GM23338 (cell line): ENCODE measurements around the gene ATP6V0C. TPM values are rescaled to one million over a fixed set of nuclear protein-coding genes. Genes with fewer than 3 reads are reported as not detected.

Experiments used
- ATAC-seq: fragments of 200-7000 bp; cut with Tn5 transposase; 3 replicates; pipeline ENCODE4 v1.9.1; 2020
- DNase-seq: peaks from one replicate; pipeline ENCODE4 v3.0.0-alpha.2; 2015; ENCODE audit warnings: low spot score
- H2AFZ ChIP-seq: fragments of 200-600 bp; sonication (generic); 2 replicates; pipeline ENCODE4 v1.8.0; 2016; ENCODE audit warnings: antibody characterized with exemption, mild to moderate bottlenecking, moderate library complexity
- H3F3A ChIP-seq: fragments of 200-600 bp; sonication (generic); replicated peaks from 2 replicates; pipeline ENCODE4 v1.8.0; 2017; ENCODE audit warnings: antibody characterized with exemption, mixed run types, low read depth
- H3K27ac ChIP-seq: fragments of 200-600 bp; sonication (generic); 2 replicates; pipeline ENCODE4 v1.6.1; 2016; ENCODE audit warnings: low read depth
- H3K27me3 ChIP-seq: fragments of 200-600 bp; sonication (generic); 2 replicates; pipeline ENCODE4 v1.8.0; 2016; ENCODE audit warnings: mild to moderate bottlenecking, mixed run types, moderate library complexity; ENCODE audit not compliant: insufficient read depth
- H3K36me3 ChIP-seq: fragments of 200-600 bp; sonication (generic); 2 replicates; pipeline ENCODE4 v1.8.0; 2016; ENCODE audit warnings: mild to moderate bottlenecking; ENCODE audit not compliant: insufficient read depth
- H3K4me1 ChIP-seq: fragments of 200-600 bp; sonication (generic); 2 replicates; pipeline ENCODE4 v1.8.0; 2016; ENCODE audit warnings: mild to moderate bottlenecking, moderate library complexity; ENCODE audit not compliant: insufficient read depth
- H3K4me2 ChIP-seq: fragments of 200-600 bp; sonication (generic); 2 replicates; pipeline ENCODE4 v1.7.1; 2017; ENCODE audit warnings: mixed run types
- H3K4me3 ChIP-seq: fragments of 200-600 bp; sonication (generic); 2 replicates; pipeline ENCODE4 v1.6.1; 2016; ENCODE audit warnings: mixed run types
- H3K79me2 ChIP-seq: fragments of 200-600 bp; sonication (generic); replicated peaks from 2 replicates; pipeline ENCODE4 v1.8.0; 2017; ENCODE audit warnings: mild to moderate bottlenecking; ENCODE audit not compliant: insufficient read depth
- H3K9me2 ChIP-seq: fragments of 200-600 bp; sonication (generic); 2 replicates; pipeline ENCODE4 v1.8.0; 2017; ENCODE audit not compliant: insufficient read depth
- H4K20me1 ChIP-seq: fragments of 200-600 bp; sonication (generic); replicated peaks from 2 replicates; pipeline ENCODE4 v1.8.0; 2017; ENCODE audit warnings: mild to moderate bottlenecking; ENCODE audit not compliant: insufficient read depth
- H3K27ac Mint-ChIP-seq: 2 replicates; pipeline ENCODE4 v1.8.0; 2020; ENCODE audit warnings: inconsistent platforms, mild to moderate bottlenecking, moderate library complexity, mixed read lengths
- H3K27me3 Mint-ChIP-seq: 3 replicates; pipeline ENCODE4 v1.8.0; 2022; ENCODE audit warnings: low read depth, mild to moderate bottlenecking, moderate library complexity, mixed read lengths, inconsistent platforms; ENCODE audit not compliant: insufficient read depth, poor library complexity
- H3K36me3 Mint-ChIP-seq: 3 replicates; pipeline ENCODE4 v1.8.0; 2021; ENCODE audit warnings: low read depth, mild to moderate bottlenecking, inconsistent platforms, moderate library complexity, mixed read lengths
- H3K4me1 Mint-ChIP-seq: 3 replicates; pipeline ENCODE4 v1.8.0; 2020; ENCODE audit warnings: mild to moderate bottlenecking, inconsistent platforms, mixed read lengths
- H3K4me3 Mint-ChIP-seq: 3 replicates; pipeline ENCODE4 v1.8.0; 2021; ENCODE audit warnings: moderate library complexity, mild to moderate bottlenecking, inconsistent platforms, mixed read lengths
- H3K9me3 Mint-ChIP-seq: 3 replicates; pipeline ENCODE4 v1.8.0; 2020; ENCODE audit warnings: moderate library complexity, mild to moderate bottlenecking, inconsistent platforms, mixed read lengths
- CREB1 ChIP-seq: fragments of 250-450 bp; sonication (Bioruptor Pico); IDR thresholded peaks from 2 replicates; pipeline ENCODE4 v1.5.0; 2020; ENCODE audit warnings: low read depth, mild to moderate bottlenecking, moderate library complexity
- CTCF ChIP-seq, 2 experiments: fragments of 200-600 bp in 1 of 2; sonication (generic) in 1 of 2; conservative IDR thresholded peaks; 2 replicates each; pipeline versions ENCODE4 v1.5.1 to v1.6.1; 2016 to 2017; ENCODE audit warnings: antibody characterized with exemption in 2 of 2, low read depth in 2 of 2, mild to moderate bottlenecking in 2 of 2, moderate library complexity in 1 of 2
- ETS1 ChIP-seq: IDR thresholded peaks from 2 replicates; pipeline ENCODE4 v1.6.1; 2016; ENCODE audit warnings: antibody characterized with exemption
- EZH2 ChIP-seq: fragments of 200-600 bp; sonication (generic); IDR thresholded peaks from one replicate; pipeline ENCODE4 v1.8.0; 2017; ENCODE audit warnings: antibody characterized with exemption, mild to moderate bottlenecking, low read depth; ENCODE audit not compliant: unreplicated experiment
- EZH2phosphoT487 ChIP-seq: fragments of 200-600 bp; sonication (generic); IDR thresholded peaks from one replicate; pipeline ENCODE4 v1.8.1; 2018; ENCODE audit warnings: antibody characterized with exemption; ENCODE audit not compliant: unreplicated experiment
- NANOG ChIP-seq: IDR thresholded peaks from 2 replicates; pipeline ENCODE4 v1.6.1; 2016; ENCODE audit warnings: antibody characterized with exemption, borderline replicate concordance
- POLR2AphosphoS5 ChIP-seq: IDR thresholded peaks from 2 replicates; pipeline ENCODE4 v1.6.1; 2016; ENCODE audit warnings: antibody characterized with exemption, low read depth
- REST ChIP-seq: IDR thresholded peaks from one replicate; pipeline ENCODE4 v1.6.1; 2018; ENCODE audit warnings: antibody characterized with exemption; ENCODE audit not compliant: unreplicated experiment
- STAT1 ChIP-seq: IDR thresholded peaks from one replicate; pipeline ENCODE4 v1.6.1; 2016; ENCODE audit warnings: antibody characterized with exemption; ENCODE audit not compliant: unreplicated experiment
- ZNF114 ChIP-seq: fragments of 250-450 bp; sonication (Bioruptor Pico); IDR thresholded peaks from 2 replicates; pipeline ENCODE4 v1.5.0; 2020; ENCODE audit warnings: mild to moderate bottlenecking, moderate library complexity
- ZNF331 ChIP-seq: fragments of 250-450 bp; sonication (Bioruptor Pico); IDR thresholded peaks from 2 replicates; pipeline ENCODE4 v1.5.0; 2020; ENCODE audit warnings: low read depth, mild to moderate bottlenecking, moderate library complexity
- ZNF462 ChIP-seq: fragments of 250-450 bp; sonication (Bioruptor Pico); IDR thresholded peaks from 2 replicates; pipeline ENCODE4 v1.5.0; 2020; ENCODE audit warnings: mild to moderate bottlenecking, moderate library complexity
- polyA plus RNA-seq: library from polyadenylated mRNA; unstranded; fragments of >200 nt; fragmentation: Nextera tagmentation; extraction: Ambion mirVana; gene quantifications from 2 replicates; pipeline ENCODE4 v1.2.1, GENCODE V29; 2016
- total RNA-seq: library from RNA; depleted of rRNA; stranded (reverse); fragments of >200 nt; shearing (Covaris generic); gene quantifications from 2 replicates; pipeline ENCODE4 v1.2.3, GENCODE V29; 2014

The ATP6V0C gene
- total and polyA plus RNA-seq, 2 experiments from 2014 or later = 98.2 to 162 TPM

- Histone ChIP-seq H4K20me1 (no peaks in the 10 kb centered on the region; the same call in 1 of the 2 replicates), H3F3A (peaks cover 20% of the 10 kb centered on the region), H3K27ac (no peak overlapping the region), H3K4me3 (peak overlapping the region; percentile 71; the same call in 1 of the 2 replicates), H3K36me3 (no peaks in the 10 kb centered on the region), H2AFZ (no peak overlapping the region), H3K4me2 (peak overlapping the region; percentile 95), H3K4me1 (peaks cover 15% of the 10 kb centered on the region), H3K27me3 (peaks cover 40% of the 10 kb centered on the region), H3K79me2 (no peaks in the 10 kb centered on the region; the same call in 1 of the 2 replicates), H3K9me2 (no peaks in the 10 kb centered on the region)
- H3K36me3 Mint-ChIP-seq = peaks cover 10% of the 10 kb centered on the region
- H3K27me3 Mint-ChIP-seq = peaks cover 34% of the 10 kb centered on the region
- ATAC-seq = no peak
- H3K27ac Mint-ChIP-seq = no peak overlapping the region
- H3K9me3 Mint-ChIP-seq = no peaks in the 10 kb centered on the region
- TF ChIP-seq ZNF114 (CRISPR knock-in tag) (no peak), ZNF331 (CRISPR knock-in tag) (no peak), CTCF (conservative IDR thresholded peaks at IDR 0.05; ENCODE audit: low read depth in 2 of 2) (no peak), REST (no peak), NANOG (no peak), EZH2phosphoT487 (no peak), POLR2AphosphoS5 (no peak; the same call in 1 of the 2 replicates), CREB1 (no peak), ZNF462 (CRISPR knock-in tag) (no peak), ETS1 (no peak), STAT1 (no peak), EZH2 (no peak)
- H3K4me3 Mint-ChIP-seq = peak overlapping the region; percentile 61
- H3K4me1 Mint-ChIP-seq = peaks cover 12% of the 10 kb centered on the region
- no peak for DNase-seq
These were observed 46.9 kb upstream of the ATP6V0C start for GRCh38 chr16:2466667-2467527.
